Measurements from ENCODE around the gene KRTAP4-16.
"Not testable (repeated sequence)": the region's sequence is repeated elsewhere in the genome, so short reads cannot be mapped to it uniquely, and the experiment has no call there.

The KRTAP4-16 gene

DNA sequence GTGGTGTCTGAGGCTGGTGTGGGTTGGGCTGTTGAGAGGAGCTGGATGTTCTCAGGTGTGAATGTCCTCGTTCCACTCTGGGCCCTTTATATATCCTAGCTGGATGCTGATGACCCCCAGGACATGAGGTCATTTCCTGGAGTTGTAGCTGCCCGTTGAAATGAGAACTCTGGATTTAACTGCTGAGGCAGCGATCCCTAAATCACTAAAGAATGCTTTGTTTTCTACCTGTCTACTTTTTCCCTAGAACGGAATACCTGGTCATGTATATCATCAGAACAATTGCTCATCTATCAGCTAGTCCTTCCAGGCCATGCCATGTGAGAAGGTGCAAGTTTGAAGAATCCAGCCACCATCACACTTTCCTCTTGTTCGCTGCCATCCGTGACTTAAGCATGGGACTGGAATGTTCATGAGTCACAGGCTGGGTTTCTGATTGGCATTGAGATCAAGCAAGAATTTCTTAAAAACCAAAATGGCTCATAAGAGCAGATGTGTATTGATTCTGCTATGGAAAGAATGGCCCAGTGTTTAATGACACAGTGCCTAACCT, 41.9 kb downstream of the KRTAP4-16 start, which contains the start of gene KRTAP2-3:
TSS of gene KRTAP2-3 (minus strand) at position 63 of the 553 bp plus-strand sequence. CDS start 64 bp downstream, outside the sequence.
- TF ChIP-seq POLR2A (IDR thresholded peaks at IDR 0.05; ENCODE audit: low read depth, low read length) (no peak), TAF1 (IDR thresholded peaks at IDR 0.05; ENCODE audit: borderline replicate concordance, low read depth, low read length) (no peak), POLR2AphosphoS5 (IDR thresholded peaks at IDR 0.05; ENCODE audit: low read depth, low read length) (no peak)
- FAIRE-seq (no peak), DNase-seq (ENCODE audit: insufficient read length) (no peak)

DNA sequence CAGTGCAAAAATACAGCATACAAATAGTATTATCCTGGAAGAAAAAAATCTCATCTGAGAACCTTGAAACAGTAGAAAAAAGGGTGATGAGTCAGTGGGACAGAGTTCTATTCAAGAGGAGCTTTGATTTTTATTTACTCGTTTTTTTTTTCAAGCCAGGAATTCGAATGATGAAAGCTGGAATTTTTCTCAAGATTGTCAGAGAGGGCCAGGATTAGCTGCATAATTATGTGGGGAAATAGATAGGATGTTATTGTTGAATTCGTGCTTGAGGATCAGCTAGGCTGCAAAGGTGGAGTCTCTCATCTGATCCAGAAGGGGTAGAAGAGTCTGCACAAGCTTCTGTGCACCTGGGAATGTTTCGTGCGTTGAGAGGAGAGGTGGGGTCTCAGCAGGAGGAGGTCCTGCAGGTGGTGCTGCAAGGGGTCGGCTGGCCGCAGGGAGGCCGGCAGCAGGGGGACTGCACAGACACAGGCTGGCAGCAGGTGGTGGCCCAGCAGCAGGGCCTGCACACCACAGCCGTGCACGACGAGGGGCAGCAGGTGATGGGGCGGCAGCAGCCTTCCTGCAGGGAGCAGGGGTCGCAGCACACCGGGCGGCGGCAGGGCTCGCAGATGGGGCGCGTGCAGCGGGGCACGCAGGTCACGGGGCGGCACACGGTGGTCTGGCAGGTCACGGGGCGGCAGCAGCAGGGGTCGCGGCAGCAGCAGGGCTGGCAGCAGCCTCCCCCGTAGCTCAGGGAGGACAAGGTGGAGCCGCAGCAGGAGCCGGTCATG, 42.5 kb downstream of the KRTAP4-16 start:
- FAIRE-seq; DNase-seq (ENCODE audit: insufficient read length): not testable (repeated sequence)

DNA sequence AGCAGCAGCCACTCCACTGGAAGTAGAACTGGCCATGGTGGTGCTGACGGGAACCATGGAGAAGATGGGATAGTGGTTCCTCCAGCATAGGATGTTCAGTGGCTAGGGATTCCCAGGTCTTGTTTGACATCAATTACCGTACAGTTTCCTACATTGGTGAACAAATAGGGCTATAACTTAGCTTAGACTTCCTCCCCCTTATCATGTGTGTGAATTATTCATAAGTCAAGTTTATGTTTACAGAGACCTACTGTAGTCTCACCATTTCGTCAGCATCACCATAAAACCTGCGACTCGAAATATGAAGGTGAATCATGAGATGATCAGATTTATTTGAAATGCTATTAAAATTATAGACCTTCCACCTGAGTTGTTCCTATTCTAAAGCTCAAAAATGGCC, 43.3 kb downstream of the KRTAP4-16 start:
- FAIRE-seq: no peak
- no peak for TF ChIP-seq TAF1 (IDR thresholded peaks at IDR 0.05; ENCODE audit: borderline replicate concordance, low read depth, low read length)
- no peak for TF ChIP-seq POLR2AphosphoS5 (IDR thresholded peaks at IDR 0.05; ENCODE audit: low read depth, low read length)
- no peak for TF ChIP-seq POLR2A (IDR thresholded peaks at IDR 0.05; ENCODE audit: low read depth, low read length)
- no peak for DNase-seq (ENCODE audit: insufficient read length)

DNA sequence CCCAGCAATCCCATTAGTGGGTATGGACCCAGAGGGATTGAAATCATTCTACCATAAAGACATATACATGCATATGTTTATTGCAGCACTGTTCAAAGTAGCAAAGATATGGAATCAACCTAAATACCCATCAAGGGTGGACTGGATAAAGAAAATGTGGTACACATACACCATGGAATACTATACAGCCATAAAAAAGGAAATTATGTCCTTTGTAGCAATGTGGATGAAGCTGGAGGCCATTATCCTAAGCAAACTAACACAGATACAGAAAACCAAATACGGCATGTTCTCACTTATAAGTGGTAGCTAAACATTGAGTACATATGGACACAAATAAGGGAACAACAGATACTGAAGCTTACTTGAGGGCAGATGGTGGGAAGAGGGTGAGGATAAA, 44.5 kb downstream of the KRTAP4-16 start:
- DNase-seq (ENCODE audit: insufficient read length) (no peak), FAIRE-seq (peak; percentile 21)
- TF ChIP-seq TAF1 (IDR thresholded peaks at IDR 0.05; ENCODE audit: borderline replicate concordance, low read depth, low read length) (no peak), POLR2AphosphoS5 (IDR thresholded peaks at IDR 0.05; ENCODE audit: low read depth, low read length) (no peak), POLR2A (IDR thresholded peaks at IDR 0.05; ENCODE audit: low read depth, low read length) (no peak)

DNA sequence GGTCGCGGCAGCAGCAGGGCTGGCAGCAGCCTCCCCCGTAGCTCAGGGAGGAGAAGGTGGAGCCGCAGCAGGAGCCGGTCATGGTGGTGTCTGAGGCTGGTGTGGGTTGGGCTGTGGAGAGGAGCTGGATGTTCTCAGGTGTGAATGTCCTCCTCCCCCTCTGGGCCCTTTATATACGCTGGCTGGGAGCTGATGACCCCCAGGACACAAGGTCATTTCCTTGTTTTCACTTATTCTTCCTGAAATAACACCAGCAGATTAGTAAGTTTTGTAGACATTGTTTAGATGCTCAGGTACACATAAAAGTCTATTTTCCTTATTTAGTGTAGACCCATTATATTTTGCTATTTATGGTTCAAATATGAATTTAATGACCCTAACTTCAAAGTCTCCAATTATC, 46.9 kb downstream of the KRTAP4-16 start, which contains the start of gene KRTAP2-2:
TSS of gene KRTAP2-2 (minus strand) at position 101 of the 400 bp plus-strand sequence. CDS start at position 82, 19 bp downstream.
- FAIRE-seq; DNase-seq (ENCODE audit: insufficient read length): not testable (repeated sequence)

DNA sequence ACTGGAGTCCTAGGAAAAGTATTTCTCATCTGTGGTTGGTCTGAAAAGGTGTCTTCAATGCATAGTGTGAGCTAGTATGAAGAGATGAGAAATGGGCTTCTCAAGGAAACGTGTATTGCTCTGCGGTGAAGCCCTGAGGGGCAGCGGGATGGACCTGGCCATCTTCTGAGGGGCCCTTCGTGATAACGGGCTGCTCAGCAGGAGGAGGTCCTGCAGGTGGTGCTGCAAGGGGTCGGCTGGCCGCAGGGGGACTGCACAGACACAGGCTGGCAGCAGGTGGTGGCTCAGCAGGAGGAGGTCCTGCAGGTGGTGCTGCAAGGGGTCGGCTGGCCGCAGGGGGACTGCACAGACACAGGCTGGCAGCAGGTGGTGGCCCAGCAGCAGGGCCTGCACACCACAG, 47.5 kb downstream of the KRTAP4-16 start:
- FAIRE-seq; DNase-seq (ENCODE audit: insufficient read length): not testable (repeated sequence)

DNA sequence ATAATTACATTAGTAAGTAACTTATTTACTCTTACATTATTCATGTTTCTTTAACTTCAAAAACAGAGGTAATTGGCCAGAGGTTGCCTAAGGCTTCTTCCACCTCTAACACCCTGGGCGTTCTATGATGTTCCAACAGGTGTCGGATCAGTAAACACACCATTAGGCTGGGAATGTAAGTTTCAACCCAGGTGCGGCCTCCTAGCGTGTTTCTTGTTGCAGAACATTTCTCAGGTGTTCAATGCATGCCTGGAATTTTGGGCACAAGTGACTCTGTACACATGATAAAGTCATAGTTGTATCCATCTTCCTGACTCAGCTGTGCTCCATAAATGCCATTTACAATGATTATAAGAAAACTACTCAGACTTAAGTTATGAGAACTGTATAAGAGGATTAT, 48.0 kb downstream of the KRTAP4-16 start:
- no peak for DNase-seq (ENCODE audit: insufficient read length)
- no peak for FAIRE-seq
- TF ChIP-seq POLR2AphosphoS5 (IDR thresholded peaks at IDR 0.05; ENCODE audit: low read depth, low read length) (no peak), POLR2A (IDR thresholded peaks at IDR 0.05; ENCODE audit: low read depth, low read length) (no peak), TAF1 (IDR thresholded peaks at IDR 0.05; ENCODE audit: borderline replicate concordance, low read depth, low read length) (no peak)

DNA sequence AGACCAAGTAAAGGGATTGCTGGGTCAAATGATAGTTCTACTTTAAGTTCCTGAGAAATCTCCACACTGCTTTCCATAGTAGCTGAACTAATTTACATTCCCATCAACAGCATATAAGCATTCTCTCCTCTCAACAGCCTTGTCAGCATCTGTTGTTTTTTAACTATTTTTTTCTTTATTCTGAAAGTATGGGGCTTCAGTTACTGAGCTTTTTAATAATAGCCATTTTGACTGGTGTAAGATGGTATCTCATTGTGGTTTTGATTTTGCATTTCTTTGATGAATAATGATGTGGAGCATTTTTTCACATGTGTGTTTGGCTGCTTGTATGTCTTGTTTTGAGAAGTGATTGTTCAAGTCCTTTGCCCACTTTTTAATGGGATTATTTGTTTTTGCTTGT, 49.4 kb downstream of the KRTAP4-16 start:
- FAIRE-seq (no peak), DNase-seq (ENCODE audit: insufficient read length) (no peak)
- no peak for TF ChIP-seq TAF1 (IDR thresholded peaks at IDR 0.05; ENCODE audit: borderline replicate concordance, low read depth, low read length)
- TF ChIP-seq POLR2AphosphoS5 (IDR thresholded peaks at IDR 0.05; ENCODE audit: low read depth, low read length): no peak
- TF ChIP-seq POLR2A (IDR thresholded peaks at IDR 0.05; ENCODE audit: low read depth, low read length): no peak

Measured in GM12892 (cell line).